Mesenchymal stem cell (in vitro differentiated cells and primary cell): ENCODE measurements around the gene GLYATL1.

Experiments used
- DNase-seq: peaks from one replicate; pipeline ENCODE4 v3.0.0-alpha.2; 2013
- H2AFZ ChIP-seq: one replicate; pipeline ENCODE4 v1.6.1; 2013; ENCODE audit warnings: low read depth, mild to moderate bottlenecking, control low read depth, inconsistent platforms, low read length, moderate library complexity
- H2AK5ac ChIP-seq: 2 replicates; pipeline ENCODE4 v1.6.1; 2013; ENCODE audit warnings: low read length, moderate library complexity, mild to moderate bottlenecking, inconsistent platforms; ENCODE audit not compliant: severe bottlenecking
- H2BK120ac ChIP-seq: one replicate; pipeline ENCODE4 v1.6.1; 2013; ENCODE audit warnings: low read depth, mild to moderate bottlenecking, inconsistent platforms, low read length, moderate library complexity
- H2BK12ac ChIP-seq, 2 experiments: one replicate each; pipeline ENCODE4 v1.6.1; 2013; ENCODE audit warnings: inconsistent platforms in 2 of 2, low read length in 2 of 2, mild to moderate bottlenecking in 2 of 2, moderate library complexity in 2 of 2, control low read depth in 1 of 2
- H2BK15ac ChIP-seq: one replicate; pipeline ENCODE4 v1.6.1; 2013; ENCODE audit warnings: mild to moderate bottlenecking, low read depth, inconsistent platforms; ENCODE audit not compliant: poor library complexity, severe bottlenecking
- H2BK5ac ChIP-seq: 2 replicates; pipeline ENCODE4 v1.6.1; 2013; ENCODE audit warnings: low read depth, mild to moderate bottlenecking, low read length, control low read depth, inconsistent platforms; ENCODE audit not compliant: poor library complexity, severe bottlenecking
- H3K14ac ChIP-seq, 2 experiments: one replicate each; pipeline ENCODE4 v1.6.1; 2013; ENCODE audit warnings: inconsistent platforms in 2 of 2, low read length in 2 of 2, control low read depth in 1 of 2, mild to moderate bottlenecking in 1 of 2, moderate library complexity in 1 of 2
- H3K18ac ChIP-seq, 2 experiments: one replicate each; pipeline ENCODE4 v1.6.1; 2013; ENCODE audit warnings: inconsistent platforms in 2 of 2, low read length in 2 of 2, control low read depth in 1 of 2, low read depth in 1 of 2, mild to moderate bottlenecking in 1 of 2
- H3K23ac ChIP-seq, 2 experiments: one replicate each; pipeline ENCODE4 v1.6.1; 2013; ENCODE audit warnings: inconsistent platforms in 2 of 2, low read length in 2 of 2, mild to moderate bottlenecking in 2 of 2, moderate library complexity in 2 of 2, control low read depth in 1 of 2
- H3K27ac ChIP-seq: 2 replicates; pipeline ENCODE4 v1.5.1; 2013; ENCODE audit warnings: mild to moderate bottlenecking, moderate library complexity, low read length, control low read depth, inconsistent platforms; ENCODE audit not compliant: poor library complexity, severe bottlenecking
- H3K27me3 ChIP-seq, 2 experiments: 2 replicates each; pipeline versions ENCODE4 v1.6.1 to v1.7.0; 2013; ENCODE audit warnings: low read length in 2 of 2, mild to moderate bottlenecking in 2 of 2, moderate library complexity in 2 of 2, control low read depth in 1 of 2, inconsistent platforms in 1 of 2; ENCODE audit not compliant: control insufficient read depth in 1 of 2, insufficient read depth in 1 of 2
- H3K36me3 ChIP-seq, 2 experiments: 2 replicates each; pipeline versions ENCODE4 v1.6.1 to v1.7.0; 2013; ENCODE audit warnings: low read length in 2 of 2, control low read depth in 1 of 2, inconsistent platforms in 1 of 2, low read depth in 1 of 2, mild to moderate bottlenecking in 1 of 2; ENCODE audit not compliant: insufficient read depth in 2 of 2, control insufficient read depth in 1 of 2
- H3K4ac ChIP-seq, 2 experiments: one replicate each; pipeline ENCODE4 v1.6.1; 2013; ENCODE audit warnings: inconsistent platforms in 2 of 2, low read length in 2 of 2, mild to moderate bottlenecking in 2 of 2, moderate library complexity in 2 of 2, control low read depth in 1 of 2, low read depth in 1 of 2
- H3K4me1 ChIP-seq: 2 replicates; pipeline ENCODE4 v1.6.1; 2013; ENCODE audit warnings: low read depth, low read length, control low read depth; ENCODE audit not compliant: control insufficient read depth, insufficient read depth
- H3K4me2 ChIP-seq: 2 replicates; pipeline ENCODE4 v1.6.1; 2013; ENCODE audit warnings: low read length, mild to moderate bottlenecking, inconsistent platforms; ENCODE audit not compliant: poor library complexity, severe bottlenecking
- H3K4me3 ChIP-seq, 2 experiments: 2 replicates each; pipeline versions ENCODE4 v1.5.1 to v1.7.0; 2013; ENCODE audit warnings: low read length in 2 of 2, mild to moderate bottlenecking in 2 of 2, control low read depth in 1 of 2, low read depth in 1 of 2; ENCODE audit not compliant: insufficient read depth in 1 of 2
- H3K79me1 ChIP-seq: replicated peaks from 2 replicates; pipeline ENCODE4 v1.6.1; 2013; ENCODE audit warnings: mild to moderate bottlenecking, control low read depth, low read length, inconsistent platforms; ENCODE audit not compliant: poor library complexity, severe bottlenecking
- H3K9ac ChIP-seq: 2 replicates; pipeline ENCODE4 v1.7.0; 2013; ENCODE audit warnings: mild to moderate bottlenecking, low read length, moderate library complexity
- H3K9me3 ChIP-seq: 2 replicates; pipeline ENCODE4 v1.7.0; 2013; ENCODE audit warnings: mild to moderate bottlenecking, low read length; ENCODE audit not compliant: control insufficient read depth
- H4K8ac ChIP-seq: one replicate; pipeline ENCODE4 v1.6.1; 2013; ENCODE audit warnings: inconsistent platforms, mild to moderate bottlenecking, low read length, moderate library complexity
- H4K91ac ChIP-seq: one replicate; pipeline ENCODE4 v1.6.1; 2013; ENCODE audit warnings: mild to moderate bottlenecking, low read length, inconsistent platforms
- WGBS: methylation state at CpG from one replicate; pipeline ENCODE4 v1.1.7; 2013; ENCODE audit warnings: mixed read lengths; 5-methylcytosine and 5-hydroxymethylcytosine counted together

Gene GLYATL1

DNA sequence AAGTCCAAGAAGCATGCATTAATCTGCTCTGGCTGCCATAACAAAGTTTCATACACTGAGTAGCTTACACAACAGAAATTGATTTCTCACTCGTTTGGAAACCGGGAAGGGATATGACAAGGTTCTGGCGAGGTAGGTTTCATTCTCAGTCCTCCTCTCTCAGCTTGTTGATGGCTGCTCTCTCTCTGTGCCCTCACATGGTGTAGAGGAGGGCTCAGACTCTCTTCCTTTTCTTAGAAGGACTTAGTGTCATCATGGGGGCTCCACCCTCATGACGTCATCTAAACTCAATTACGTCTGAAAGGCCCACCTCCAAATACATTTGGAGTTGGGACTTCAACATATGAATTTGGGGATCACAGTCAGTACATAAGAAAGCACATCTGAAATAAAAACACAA is 18.6 kb downstream of the GLYATL1 start:
- peak overlapping the region in 1 of 2 experiments; percentile 26 for H3K4me3 ChIP-seq
- no peak overlapping the region for H2BK15ac ChIP-seq
- H2BK120ac ChIP-seq, result no peak overlapping the region
- 88% methylated on average over 5 of the region's 5 CpGs for WGBS
- no peaks in the 10 kb centered on the region for H3K36me3 ChIP-seq
- H4K91ac ChIP-seq, result no peak overlapping the region
- peak overlapping the region; percentile 50 for H3K9ac ChIP-seq
- peaks cover 0 to 6% of the 10 kb centered on the region in 2 experiments for H3K27me3 ChIP-seq
- no peak overlapping the region for H2AFZ ChIP-seq
- H2BK5ac ChIP-seq, result no peak overlapping the region
- no peak overlapping the region for H2AK5ac ChIP-seq
- no peak overlapping the region for H3K27ac ChIP-seq
- H4K8ac ChIP-seq, result no peak overlapping the region
- peak overlapping the region in 1 of 2 experiments; percentile 11 for H3K14ac ChIP-seq
- no peak overlapping the region for H3K18ac ChIP-seq
- DNase-seq, result no peak
- H3K4ac ChIP-seq, result no peak overlapping the region
- no peaks in the 10 kb centered on the region for H3K4me1 ChIP-seq
- H2BK12ac ChIP-seq, result no peak overlapping the region
- no peaks in the 10 kb centered on the region for H3K79me1 ChIP-seq
- H3K9me3 ChIP-seq, result no peaks in the 10 kb centered on the region
- H3K23ac ChIP-seq, result no peak overlapping the region
- no peak overlapping the region for H3K4me2 ChIP-seq

- Histone ChIP-seq H3K23ac (no peak overlapping the region), H3K27me3 (peaks cover 3 to 6% of the 10 kb centered on the region in 2 experiments), H3K79me1 (no peaks in the 10 kb centered on the region), H2BK5ac (no peak overlapping the region), H3K9me3 (no peaks in the 10 kb centered on the region), H2BK15ac (no peak overlapping the region), H3K36me3 (no peaks in the 10 kb centered on the region), H3K4me2 (no peak overlapping the region), H4K91ac (no peak overlapping the region), H3K4me3 (no peak overlapping the region), H4K8ac (no peak overlapping the region), H2BK120ac (no peak overlapping the region), H3K4me1 (peaks cover 1% of the 10 kb centered on the region), H2AK5ac (no peak overlapping the region), H3K14ac (no peak overlapping the region), H3K4ac (no peak overlapping the region), H3K18ac (no peak overlapping the region), H3K9ac (peak overlapping the region; percentile 50), H3K27ac (no peak overlapping the region), H2AFZ (no peak overlapping the region), H2BK12ac (no peak overlapping the region)
- no peak for DNase-seq
- WGBS, result no CpG with 5 or more reads among the region's 2 CpGs
Measured at GRCh38 chr11:58958500-58958899, 19.2 kb downstream of the GLYATL1 start.

GRCh38 chr11:58963551-58964104 is 24.3 kb downstream of the GLYATL1 start:
- H2AK5ac ChIP-seq, result no peak overlapping the region
- no peak overlapping the region for H3K18ac ChIP-seq
- peak overlapping the region; percentile 34 for H3K9ac ChIP-seq
- H3K23ac ChIP-seq, result no peak overlapping the region
- no peak overlapping the region for H2BK12ac ChIP-seq
- H3K27me3 ChIP-seq, result peaks cover 9 to 21% of the 10 kb centered on the region in 2 experiments
- peak overlapping the region; percentile 44 for H3K4me2 ChIP-seq
- no peak overlapping the region for H3K27ac ChIP-seq
- no peak overlapping the region for H3K4ac ChIP-seq
- H4K8ac ChIP-seq, result no peak overlapping the region
- no peaks in the 10 kb centered on the region for H3K36me3 ChIP-seq
- no peak overlapping the region for H3K14ac ChIP-seq
- H2BK5ac ChIP-seq, result no peak overlapping the region
- H3K79me1 ChIP-seq, result no peaks in the 10 kb centered on the region
- peak overlapping the region; percentile 29 to 75 for H3K4me3 ChIP-seq
- no peak overlapping the region for H2BK15ac ChIP-seq
- no peak overlapping the region for H2AFZ ChIP-seq
- peaks cover 3% of the 10 kb centered on the region for H3K4me1 ChIP-seq
- no peak overlapping the region for H4K91ac ChIP-seq
- peak; percentile 34 for DNase-seq
- 6% methylated on average over 26 of the region's 27 CpGs for WGBS
- H2BK120ac ChIP-seq, result no peak overlapping the region
- no peaks in the 10 kb centered on the region for H3K9me3 ChIP-seq

DNA sequence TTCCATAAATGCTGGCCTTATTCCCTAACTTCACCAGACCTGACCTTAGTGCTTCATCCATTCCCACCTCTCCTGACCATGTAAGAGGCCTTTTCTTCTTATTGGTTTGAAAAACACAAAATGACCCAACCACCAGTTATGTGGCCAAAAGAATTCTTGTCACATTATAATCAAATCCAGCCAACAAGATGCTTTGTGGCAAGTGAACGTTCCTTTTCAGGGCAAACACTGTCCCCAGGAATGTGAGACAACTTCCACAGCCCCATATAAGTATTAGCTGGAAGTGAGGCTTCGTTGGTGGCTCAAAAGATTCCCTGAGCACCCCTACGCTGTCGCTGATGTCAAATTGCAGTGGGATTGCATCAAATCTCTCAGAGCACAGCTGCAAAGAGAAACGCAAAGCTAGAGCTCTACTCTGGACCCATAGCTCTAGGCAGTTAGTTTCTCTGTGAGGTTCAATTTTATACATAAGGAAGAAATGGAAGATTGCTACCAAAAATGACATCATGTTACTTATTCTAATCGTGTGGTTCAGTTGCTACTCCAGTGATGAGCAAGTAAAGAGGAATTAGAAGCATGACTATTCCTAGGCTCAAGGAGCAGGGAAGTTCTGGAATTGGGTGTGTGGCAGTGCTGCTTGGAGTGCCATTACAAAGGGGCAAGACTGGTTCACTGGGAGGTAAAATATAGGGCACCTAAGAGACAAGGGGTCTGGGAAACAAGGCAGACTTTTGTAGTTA is 26.1 kb downstream of the GLYATL1 start:
- no peak for DNase-seq
- Histone ChIP-seq H3K4me3 (no peak overlapping the region), H3K36me3 (no peaks in the 10 kb centered on the region), H4K8ac (no peak overlapping the region), H3K9ac (no peak overlapping the region), H2BK5ac (no peak overlapping the region), H2AK5ac (no peak overlapping the region), H3K4me2 (no peak overlapping the region), H2BK15ac (no peak overlapping the region), H3K18ac (no peak overlapping the region), H2AFZ (no peak overlapping the region), H3K14ac (no peak overlapping the region), H3K9me3 (no peaks in the 10 kb centered on the region), H3K79me1 (no peaks in the 10 kb centered on the region), H3K23ac (no peak overlapping the region), H3K4me1 (peaks cover 3% of the 10 kb centered on the region), H2BK12ac (no peak overlapping the region), H3K27me3 (peaks cover 9 to 21% of the 10 kb centered on the region in 2 experiments), H2BK120ac (no peak overlapping the region), H4K91ac (no peak overlapping the region), H3K27ac (no peak overlapping the region), H3K4ac (no peak overlapping the region)
- 45% methylated on average over 6 of the region's 6 CpGs for WGBS
